Astrocyte (in vitro differentiated cells and primary cell): ENCODE data around the gene LPGAT1.

Experiments used
- EZH2 ChIP-seq: IDR thresholded peaks from 2 replicates; pipeline ENCODE4 v1.6.1; 2012; ENCODE audit warnings: mild to moderate bottlenecking, low read length, inconsistent platforms; ENCODE audit not compliant: insufficient read depth
- TF ChIP-seq, protein P1 (sequence below): IDR thresholded peaks from 2 replicates; pipeline ENCODE4 v1.5.1; 2011; ENCODE audit warnings: low read depth, mild to moderate bottlenecking, inconsistent platforms, low read length, moderate library complexity; ENCODE audit not compliant: insufficient read depth

DNA sequence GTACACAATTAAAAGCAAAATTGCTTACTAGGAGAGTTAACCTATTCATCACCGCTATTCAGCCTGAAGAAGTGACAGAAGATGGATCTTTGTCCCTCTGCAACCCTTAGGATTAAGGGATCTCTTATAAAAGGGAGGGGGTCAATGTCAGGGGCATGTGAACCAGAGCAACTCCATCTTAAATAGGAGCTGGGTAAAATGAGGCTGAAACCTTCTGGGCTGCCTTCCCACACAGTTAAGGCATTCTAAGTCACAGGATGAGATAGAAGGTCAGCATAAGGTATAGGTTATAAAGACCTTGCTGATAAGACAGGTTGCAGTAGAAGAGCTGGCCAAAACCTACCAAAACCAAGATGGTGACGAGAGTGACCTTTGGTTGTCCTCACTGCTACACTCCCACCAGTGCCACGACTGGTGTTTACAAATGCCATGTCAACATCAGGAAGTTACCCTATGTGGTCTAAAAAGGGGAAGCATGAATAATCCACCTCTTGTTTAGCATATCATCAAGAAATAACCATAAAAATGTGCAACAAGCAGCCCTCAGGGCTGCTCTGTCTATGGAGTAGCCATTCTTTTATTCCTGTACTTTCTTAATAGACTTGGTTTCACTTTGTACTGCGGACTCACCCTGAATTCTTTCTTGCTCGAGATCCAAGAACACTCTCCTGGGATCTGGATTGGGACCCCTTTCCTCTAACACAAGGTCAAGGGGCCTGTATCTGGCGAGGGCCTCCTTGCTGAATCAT, 119.8 kb downstream of the LPGAT1 start:
- TF ChIP-seq, protein P1, sequence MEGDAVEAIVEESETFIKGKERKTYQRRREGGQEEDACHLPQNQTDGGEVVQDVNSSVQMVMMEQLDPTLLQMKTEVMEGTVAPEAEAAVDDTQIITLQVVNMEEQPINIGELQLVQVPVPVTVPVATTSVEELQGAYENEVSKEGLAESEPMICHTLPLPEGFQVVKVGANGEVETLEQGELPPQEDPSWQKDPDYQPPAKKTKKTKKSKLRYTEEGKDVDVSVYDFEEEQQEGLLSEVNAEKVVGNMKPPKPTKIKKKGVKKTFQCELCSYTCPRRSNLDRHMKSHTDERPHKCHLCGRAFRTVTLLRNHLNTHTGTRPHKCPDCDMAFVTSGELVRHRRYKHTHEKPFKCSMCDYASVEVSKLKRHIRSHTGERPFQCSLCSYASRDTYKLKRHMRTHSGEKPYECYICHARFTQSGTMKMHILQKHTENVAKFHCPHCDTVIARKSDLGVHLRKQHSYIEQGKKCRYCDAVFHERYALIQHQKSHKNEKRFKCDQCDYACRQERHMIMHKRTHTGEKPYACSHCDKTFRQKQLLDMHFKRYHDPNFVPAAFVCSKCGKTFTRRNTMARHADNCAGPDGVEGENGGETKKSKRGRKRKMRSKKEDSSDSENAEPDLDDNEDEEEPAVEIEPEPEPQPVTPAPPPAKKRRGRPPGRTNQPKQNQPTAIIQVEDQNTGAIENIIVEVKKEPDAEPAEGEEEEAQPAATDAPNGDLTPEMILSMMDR: no peak
- no peak for TF ChIP-seq EZH2
